ENCODE data around the gene INSL6.
"Not testable (repeated sequence)": the region's sequence is repeated elsewhere in the genome, so short reads cannot be mapped to it uniquely, and the experiment has no call there.

The INSL6 gene, protein sequence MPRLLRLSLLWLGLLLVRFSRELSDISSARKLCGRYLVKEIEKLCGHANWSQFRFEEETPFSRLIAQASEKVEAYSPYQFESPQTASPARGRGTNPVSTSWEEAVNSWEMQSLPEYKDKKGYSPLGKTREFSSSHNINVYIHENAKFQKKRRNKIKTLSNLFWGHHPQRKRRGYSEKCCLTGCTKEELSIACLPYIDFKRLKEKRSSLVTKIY

DNA sequence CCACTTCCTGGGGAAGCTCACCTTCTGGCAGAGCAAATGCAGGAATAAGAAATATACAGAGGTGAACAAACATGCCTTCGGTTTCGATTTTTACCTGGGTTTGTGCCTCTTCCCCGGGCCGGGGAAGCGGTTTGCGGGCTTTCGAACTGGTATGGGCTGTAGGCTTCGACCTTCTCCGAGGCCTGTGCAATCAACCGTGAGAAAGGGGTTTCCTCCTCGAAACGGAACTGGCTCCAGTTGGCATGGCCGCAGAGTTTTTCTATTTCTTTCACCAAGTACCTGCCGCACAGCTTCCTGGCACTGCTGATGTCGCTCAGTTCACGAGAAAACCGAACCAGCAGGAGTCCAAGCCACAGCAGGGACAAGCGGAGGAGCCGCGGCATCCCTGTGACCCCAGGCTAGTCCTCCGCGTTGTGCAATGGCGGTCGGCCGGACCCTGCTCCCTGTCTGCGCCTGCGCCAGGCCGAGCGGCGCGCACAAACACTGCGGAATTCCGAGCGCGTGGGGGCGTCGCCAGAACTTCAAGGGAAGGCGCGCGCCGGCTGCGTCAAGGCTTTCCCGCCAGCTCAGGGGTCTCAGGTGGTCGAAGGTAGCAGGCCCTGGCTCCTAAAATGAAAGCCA lies at the start of gene INSL6:
Gene INSL6 (minus strand): TSS at position 420 of the 621 bp plus-strand sequence. CDS start 37 bp downstream, at position 383.
- no peak for DNase-seq (ENCODE audit: low spot score)

GRCh38 chr9:5231212-5231611 lies 45.8 kb upstream of the INSL6 start, which contains the start of gene INSL4:
Gene INSL4 (plus strand): TSS chr9:5231419. CDS start chr9:5231524, 105 bp downstream.
- DNase-seq (ENCODE audit: low spot score) = no peak

GRCh38 chr9:5230554-5230953 lies 45.1 kb upstream of the INSL6 start:
- DNase-seq (ENCODE audit: low spot score) = no peak

GRCh38 chr9:5205071-5205470 lies 19.6 kb upstream of the INSL6 start:
- no peak for DNase-seq (ENCODE audit: low spot score)

DNA sequence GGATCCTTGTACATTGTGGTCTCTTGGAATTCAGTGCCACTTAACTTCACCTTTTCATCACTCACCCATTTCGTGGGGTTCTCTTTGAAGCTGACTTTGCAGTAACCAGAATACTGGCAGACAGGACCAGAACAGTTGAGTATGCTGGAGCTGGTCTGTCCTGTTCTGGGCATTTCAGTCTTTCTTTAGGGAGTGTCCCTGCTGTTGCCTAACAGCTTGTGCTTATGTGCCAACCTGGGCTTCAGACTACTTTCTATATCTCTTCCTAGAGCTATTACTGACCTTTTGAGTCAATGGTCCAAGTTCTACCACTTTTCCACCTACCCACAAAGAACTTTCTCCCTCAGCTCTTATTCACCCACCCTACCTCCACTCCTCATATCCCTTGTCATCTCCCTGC lies 10.0 kb upstream of the INSL6 start:
- DNase-seq (ENCODE audit: low spot score) = no peak

DNA sequence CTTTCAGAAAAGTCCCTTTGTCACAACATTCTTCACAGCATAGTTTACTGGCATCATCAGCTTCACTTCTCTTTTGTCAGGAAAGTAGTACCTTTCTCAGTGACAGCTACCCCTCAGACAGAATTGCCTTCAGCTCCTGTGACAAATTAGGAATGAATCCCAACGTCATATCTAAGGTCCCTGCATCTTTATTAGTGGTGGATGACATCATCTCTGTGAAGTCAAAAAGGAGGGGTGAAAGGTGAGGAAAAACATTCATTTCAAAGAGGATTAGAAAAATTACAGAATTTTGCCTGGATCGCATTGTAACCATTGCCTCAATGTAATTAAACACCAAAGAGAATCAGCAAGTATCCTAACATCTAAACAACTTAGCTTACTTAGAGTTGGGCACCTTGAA lies 7.9 kb upstream of the INSL6 start:
- DNase-seq (ENCODE audit: low spot score) = no peak

- no peak for DNase-seq (ENCODE audit: low spot score)
Measured at GRCh38 chr9:5191985-5192384, 6.5 kb upstream of the INSL6 start.

DNA sequence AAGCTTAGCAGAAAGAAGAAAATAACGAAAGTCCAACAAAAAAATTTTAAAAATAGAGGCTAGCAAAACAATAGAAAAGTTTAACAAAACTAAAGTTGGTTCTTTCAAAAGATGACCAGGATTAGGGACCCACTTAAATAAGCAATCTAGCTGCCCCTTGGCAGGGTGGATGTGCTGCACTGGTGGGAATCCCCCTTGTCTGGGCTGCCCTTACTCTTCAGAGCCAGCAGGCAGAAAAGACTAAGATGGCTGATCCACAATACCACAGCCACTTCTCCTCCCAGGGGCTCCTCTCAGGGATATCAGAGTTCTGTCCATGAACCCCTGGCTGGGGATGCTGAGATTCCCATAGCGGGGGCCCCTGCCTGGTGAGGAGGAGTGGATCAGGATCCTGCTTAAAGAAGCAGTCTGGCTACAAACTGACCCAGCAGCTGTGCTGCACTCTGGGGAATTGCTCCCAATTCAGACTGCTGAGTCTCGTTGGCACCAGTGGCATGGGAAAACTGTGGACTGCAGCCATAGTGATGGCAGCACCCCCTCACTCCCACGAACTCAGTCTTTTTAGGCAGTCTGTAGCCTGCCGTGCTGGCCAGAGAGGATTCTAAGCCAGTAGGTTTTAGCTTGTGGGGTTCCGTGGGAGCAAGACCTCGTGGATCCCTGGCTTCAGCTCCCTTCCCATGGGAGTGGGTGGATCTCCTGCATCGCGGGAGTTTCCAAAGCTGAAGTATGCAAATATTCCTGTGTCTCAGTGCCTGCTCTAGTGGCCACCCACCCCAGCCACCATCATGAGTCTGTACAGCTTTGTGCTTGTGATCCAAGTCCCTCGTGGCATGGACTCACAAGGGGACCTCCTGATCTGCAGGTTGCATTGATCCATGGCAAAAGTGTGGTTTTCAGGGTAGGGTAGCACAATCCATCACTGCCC lies 2.9 kb upstream of the INSL6 start:
- no peak for DNase-seq (ENCODE audit: low spot score)

- DNase-seq (ENCODE audit: low spot score) = peak; percentile 35
Measured at GRCh38 chr9:5186416-5187169, 1.2 kb upstream of the INSL6 start.

- DNase-seq (ENCODE audit: low spot score) = peak; percentile 39
Measured at GRCh38 chr9:5184776-5185175, 663 bp downstream of the INSL6 start.

DNA sequence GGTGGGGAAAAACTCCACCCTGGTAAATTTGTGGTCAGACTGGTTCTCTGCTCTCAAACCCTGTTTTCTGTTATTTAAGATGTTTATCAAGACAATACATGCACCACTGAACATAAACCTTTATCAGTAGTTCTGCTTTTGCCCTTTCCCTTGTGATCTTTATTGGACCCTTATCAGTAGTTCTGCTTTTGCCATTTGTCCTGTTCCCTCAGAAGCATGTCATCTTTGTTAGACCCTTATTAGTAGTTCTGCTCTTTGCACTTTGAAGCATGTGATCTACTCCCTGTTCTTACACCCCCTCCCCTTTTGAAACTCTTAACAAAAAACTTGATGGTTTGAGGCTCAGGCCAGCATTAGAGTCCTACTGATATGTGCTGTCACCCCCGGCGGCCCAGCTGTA lies 4.8 kb downstream of the INSL6 start:
- not testable (repeated sequence) for DNase-seq (ENCODE audit: low spot score)

DNA sequence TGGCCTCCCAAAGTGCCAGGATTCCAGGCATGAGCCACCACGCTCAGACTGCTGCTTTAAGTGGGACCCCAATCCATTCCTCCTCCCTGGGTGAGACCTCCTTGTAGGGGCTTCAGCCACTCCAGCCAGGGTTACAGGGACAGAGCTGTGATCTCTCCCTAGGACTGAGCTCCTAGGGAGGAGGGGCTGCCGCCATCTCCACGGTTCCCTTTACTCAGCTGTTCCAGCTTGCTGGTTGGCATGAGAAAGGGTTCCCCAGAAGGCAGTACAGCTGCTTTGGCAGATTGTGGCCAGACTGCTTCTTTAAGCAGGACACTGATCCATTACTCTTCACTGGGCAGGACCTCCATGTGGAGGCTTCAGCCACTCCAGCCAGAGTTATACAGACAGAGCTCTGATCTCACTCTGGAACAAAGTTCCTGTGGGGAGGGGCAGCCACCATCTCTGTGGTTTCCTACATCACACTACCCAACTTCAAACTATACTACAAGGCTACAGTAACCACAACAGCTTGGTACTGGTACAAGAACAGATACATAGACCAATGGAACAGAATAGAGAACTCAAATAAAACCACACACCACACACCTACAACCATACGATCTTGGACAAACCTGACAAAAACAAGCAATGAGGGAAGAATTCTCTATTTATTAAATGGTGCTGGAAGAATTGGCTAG lies 7.2 kb downstream of the INSL6 start:
- no peak for DNase-seq (ENCODE audit: low spot score)

DNA sequence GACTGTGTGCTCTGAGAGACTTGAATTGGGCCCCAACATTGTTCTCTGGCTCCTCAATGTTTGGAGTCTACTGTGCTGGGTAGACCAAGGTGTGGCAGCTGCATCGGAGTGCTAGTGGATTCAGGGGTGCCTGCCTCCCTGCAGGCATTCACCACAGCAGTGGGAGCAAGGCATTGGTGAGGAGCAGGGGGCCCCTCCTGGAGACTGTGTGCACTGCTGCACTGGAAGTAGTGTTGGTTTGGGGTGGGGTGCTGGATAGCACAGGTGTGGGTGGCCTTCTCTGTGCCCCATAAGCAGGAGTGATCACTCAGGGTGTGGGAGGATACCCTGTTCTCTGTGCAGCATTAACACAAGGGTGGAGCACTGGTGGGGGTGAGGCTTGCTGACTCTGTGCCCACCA lies 39.2 kb downstream of the INSL6 start:
- DNase-seq (ENCODE audit: low spot score) = no peak

DNA sequence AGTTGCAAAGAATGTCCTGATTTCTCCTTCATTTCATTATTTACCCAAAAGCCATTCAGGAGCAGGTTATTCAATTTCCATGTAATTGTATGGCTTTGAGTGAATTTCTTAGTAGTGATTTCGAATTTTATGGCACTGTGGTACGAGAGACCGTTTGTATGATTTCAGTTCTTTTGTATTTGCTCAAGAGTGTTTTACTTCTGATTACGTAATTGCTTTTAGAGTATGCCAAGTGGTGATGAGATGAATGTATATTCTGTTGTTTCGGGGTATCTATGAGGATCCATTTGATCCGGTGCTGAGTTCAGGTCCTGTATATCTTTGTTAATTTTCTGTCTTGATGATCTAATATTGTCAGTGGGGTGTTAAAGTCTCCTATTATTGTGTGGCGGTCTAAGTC lies 41.2 kb downstream of the INSL6 start:
- DNase-seq (ENCODE audit: low spot score) = no peak

DNA sequence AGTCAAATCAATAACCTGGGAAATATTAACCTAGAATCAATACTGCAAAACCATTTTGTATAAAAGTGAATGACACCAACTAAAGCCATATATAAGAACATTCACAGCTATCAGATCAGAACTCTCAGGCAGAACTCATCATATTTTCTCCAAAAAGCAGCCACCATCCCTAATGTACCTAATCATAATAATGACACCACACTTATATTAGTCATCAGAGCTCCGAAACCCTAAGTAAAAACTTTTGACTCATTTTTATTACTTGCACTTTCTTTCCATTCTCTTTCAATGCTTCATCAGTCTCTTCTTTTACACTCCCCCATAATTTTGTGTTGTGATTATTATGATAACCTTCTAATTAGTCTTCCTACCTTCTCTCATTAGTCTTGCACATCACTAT lies 45.3 kb downstream of the INSL6 start:
- DNase-seq (ENCODE audit: low spot score) = no peak

GRCh38 chr9:5122516-5122915 lies 62.9 kb downstream of the INSL6 start:
- DNase-seq (ENCODE audit: low spot score) = no peak

GRCh38 chr9:5122116-5122515 lies 63.3 kb downstream of the INSL6 start:
- DNase-seq (ENCODE audit: low spot score) = no peak

DNA sequence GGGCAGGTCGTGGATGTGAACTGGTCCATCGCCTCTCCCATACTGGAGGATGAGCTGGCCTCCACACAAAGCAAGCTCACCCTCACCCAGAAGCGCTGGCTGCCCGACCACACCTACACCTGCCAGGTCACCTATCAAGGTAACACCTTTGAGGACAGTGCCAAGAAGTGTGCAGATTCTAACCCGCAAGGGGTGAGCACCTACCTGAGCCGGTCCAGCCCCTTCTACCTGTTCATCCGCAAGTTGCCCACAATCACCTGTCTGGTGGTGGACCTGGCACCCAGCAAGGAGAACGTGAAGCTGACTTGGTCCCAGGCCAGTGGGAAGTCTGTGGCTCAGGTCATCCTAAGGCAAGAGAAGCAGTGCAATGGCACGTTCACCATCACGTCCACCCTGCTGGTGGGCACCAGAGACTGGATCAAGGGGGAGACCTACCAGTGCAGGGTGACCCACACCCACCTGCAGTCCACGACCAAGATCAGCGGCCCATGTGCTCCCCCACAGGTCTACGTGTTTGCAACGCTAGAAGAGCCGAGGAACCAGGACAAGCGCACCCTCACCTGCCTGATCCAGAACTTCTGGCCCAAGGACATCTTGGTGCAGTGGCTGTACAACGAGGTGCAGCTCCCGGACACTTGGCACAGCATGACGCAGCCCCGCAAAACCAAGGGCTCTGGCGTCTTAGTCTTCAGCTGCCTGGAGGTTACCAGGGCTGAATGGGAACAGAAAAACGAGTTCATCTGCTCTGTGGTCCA lies 71.3 kb downstream of the INSL6 start:
- no peak for DNase-seq (ENCODE audit: low spot score)

Data from COLO829 (cell line).